ENCODE measurements around the gene DYDC2.
"Not testable (repeated sequence)": the region's sequence is repeated elsewhere in the genome, so short reads cannot be mapped to it uniquely, and the experiment has no call there.

Gene DYDC2, protein sequence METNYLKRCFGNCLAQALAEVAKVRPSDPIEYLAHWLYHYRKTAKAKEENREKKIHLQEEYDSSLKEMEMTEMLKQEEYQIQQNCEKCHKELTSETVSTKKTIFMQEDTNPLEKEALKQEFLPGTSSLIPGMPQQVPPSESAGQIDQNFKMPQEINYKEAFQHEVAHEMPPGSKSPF

DNA sequence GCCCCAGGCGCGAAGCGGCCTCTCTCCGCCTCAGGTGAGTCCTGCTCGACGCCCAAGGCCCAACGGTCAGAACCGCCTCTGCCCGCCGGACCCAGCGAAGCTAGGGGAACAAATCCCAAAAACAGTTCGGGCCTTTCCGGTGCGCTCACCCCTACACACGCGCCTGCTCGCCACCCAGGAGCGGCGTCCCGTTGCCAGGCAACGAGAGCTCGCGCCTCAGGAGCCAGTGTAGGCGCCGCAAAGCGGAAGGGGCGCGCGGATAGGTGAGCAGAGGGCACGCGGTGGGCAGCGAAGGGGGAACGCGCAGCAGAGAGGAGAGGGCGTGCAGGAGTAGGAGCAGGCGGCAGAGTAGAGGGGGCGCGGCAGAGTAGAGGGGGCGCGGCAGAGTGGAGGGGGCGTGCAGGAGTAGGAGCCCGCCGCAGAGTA is at the start of gene DYDC2, which contains the start of gene DYDC1:
Gene DYDC2 (plus strand): TSS at position 219 of the 426 bp plus-strand sequence. CDS start 5,663 bp downstream, outside the sequence.
Gene DYDC1 (minus strand): TSS at position 193 of the 426 bp plus-strand sequence. CDS start 4,154 bp downstream, outside the sequence.
- DNase-seq: peak; percentile 89

DNA sequence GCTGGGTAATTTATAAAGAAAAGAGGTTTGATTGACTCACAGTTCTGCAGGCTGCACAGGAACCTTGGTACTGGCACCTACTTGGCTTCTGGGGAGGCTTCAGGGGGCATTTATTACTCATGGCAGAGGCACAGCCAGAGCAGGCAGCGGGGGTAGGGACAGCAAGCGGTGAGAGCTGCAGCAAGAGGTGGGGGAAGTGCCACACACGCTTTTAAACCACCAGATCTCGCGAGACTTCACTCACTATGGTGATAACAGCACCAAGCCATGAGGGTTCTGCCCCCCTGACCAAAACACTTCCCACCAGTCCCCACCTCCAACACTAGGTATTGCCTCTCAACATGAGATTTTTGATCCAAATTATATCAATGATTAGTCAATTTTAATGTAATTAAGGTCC is 43.1 kb upstream of the DYDC2 start:
- no peak for DNase-seq

DNA sequence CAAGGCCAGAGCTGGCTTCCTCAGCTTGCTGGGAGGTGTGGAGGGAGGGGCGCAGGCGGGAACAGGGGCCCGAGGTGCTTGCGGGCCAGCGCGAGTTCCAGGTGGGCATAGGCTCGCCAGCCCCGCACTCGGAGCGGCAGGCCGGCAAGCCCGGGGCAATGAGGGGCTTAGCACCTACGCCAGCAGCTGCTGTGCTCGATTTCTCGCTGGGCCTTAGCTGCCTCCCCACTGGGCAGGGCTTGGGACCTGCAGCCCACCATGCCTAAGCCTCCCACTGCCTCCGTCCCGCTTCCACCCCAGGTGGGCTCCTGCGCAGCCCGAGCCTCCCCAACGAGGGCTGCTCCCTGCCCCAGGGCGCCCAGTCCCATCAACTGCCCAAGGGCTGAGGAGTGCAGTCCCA is 41.2 kb upstream of the DYDC2 start:
- no peak for DNase-seq

DNA sequence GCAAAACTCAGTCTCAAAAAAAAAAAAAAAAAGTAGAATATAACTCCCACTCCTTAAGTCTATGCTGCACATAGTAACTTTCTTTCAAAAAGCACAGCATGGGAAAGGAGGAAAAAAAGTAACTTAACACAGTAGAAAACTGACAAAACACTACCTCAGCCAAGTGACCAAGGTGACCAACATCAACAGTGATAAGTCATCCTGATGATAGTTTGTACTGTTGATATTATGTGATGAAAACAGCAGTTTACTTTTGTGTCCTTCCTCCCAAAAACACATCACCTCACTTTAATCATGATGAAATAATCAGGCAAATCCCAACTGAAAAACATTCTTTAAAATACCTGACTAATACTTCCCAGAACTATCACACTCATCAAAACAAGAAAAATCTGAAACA is 37.8 kb upstream of the DYDC2 start:
- DNase-seq: no peak

DNA sequence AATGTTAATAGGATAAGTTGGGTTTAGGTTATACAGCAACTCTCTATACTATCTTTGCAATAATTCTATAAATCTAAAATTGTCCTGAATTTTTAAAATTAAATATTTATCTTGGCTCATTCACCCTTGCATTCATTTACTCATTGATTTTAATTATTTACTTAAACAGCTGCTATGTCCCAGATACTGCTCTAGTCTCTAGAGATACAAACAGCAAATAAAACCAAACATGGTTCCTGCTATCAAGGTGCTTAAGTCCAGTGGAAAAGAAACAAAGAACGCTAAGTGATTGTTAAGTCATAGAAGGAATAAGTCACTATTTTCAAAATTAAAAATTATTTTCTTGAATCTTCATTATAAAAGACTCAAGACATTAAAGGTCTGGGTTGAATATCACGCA is 37.3 kb upstream of the DYDC2 start:
- peak; percentile 6 for DNase-seq

DNA sequence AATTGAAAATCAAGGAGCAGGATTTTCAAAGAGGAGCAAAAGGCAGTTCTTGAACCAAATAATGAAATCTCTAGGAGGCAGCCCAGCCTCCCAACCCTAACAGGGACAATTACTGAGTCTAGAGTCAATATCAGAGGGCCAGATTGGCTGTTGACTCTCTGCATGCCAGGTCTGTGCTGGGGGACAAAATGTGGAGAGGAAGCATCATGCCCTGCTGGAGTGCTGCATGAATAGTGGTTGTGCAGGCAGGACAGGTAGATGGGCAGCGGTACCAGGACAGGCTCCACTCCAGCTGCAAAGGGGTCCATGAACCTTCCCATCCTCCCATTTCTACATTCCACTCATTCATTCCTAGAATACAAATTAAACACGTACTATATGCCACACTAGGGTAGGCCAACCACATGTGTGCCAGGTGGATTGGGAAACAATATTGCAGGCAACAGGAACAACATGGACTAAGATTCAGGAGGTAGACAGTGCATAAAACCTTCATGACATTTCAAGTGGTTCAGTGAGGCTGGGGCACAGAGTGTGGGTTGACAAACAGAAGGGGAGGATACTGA is 36.8 kb upstream of the DYDC2 start:
- no peak for DNase-seq

DNA sequence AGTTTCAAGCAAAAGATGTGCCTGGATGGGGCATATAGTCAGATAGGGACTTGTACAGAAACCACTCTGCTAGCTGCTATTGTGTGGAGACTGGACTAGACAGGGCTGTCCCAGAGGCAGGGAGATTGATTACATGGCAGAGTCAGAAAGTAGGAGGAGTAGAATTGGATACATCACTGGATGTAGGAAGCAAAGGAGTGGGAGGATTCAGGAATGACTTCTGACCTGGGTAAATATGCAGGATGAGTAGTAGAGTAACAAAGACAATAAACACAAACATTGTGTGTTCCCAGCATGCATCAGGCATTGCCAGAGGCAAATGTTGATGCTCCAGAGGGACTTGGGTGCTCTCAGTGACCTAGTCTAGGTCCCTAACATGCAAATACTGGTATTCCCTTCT is 36.2 kb upstream of the DYDC2 start:
- peak; percentile 12 for DNase-seq

DNA sequence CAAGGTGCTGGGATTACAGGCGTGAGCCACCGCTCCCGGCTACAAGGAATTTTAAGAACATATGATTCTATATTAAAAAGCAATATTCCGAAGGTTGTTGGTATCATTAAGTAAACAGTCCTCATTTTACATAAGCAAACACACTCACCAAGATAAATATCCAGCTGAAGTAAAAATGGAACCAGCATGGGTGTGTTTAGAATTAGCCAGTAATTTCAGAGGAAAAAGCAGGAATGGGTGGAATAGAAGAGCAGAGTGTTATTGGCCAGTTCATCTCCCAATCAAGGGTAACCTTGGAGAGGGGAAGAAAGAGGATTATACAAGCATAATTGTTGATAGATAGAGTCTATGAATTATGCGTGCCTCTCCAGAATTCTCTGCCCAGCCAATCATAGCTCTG is 35.4 kb upstream of the DYDC2 start:
- no peak for DNase-seq

DNA sequence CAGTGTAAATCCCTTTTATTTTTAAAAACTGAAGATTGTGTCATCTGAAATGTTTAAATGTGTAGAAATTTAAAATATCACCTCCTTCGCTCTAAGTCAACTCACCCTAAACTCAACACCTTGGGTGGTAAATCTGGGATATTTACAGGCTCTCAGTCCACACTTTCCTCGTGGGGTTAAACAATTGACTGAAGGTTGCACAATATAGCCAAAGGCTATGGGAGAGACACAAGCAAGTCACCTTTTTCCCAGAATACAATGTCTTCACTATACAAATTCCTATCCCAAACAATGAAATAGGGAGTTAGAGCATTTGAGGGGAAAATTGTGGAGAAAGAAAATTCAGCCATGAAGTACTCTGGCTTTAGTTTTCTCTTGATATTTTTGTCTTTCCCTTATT is 34.4 kb upstream of the DYDC2 start:
- DNase-seq: no peak

DNA sequence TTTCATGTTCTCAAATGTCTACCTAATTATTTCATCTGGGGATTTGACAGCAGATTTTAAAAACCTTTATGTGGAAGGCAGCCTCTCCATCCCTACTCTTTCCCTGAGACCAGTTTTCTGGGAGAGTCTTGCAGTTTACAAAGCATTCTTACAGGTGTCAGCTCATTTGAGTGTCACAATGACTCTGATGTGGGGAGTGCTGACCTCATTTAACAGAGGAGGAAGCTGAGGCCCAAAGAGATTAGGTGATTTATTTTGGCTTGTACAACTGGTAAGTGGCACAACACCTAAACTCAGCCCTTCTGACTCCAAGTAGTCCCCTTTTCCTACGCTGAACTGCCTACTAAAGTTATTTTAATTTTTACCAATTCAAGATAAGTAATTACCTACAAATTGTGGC is 33.9 kb upstream of the DYDC2 start:
- DNase-seq: no peak

DNA sequence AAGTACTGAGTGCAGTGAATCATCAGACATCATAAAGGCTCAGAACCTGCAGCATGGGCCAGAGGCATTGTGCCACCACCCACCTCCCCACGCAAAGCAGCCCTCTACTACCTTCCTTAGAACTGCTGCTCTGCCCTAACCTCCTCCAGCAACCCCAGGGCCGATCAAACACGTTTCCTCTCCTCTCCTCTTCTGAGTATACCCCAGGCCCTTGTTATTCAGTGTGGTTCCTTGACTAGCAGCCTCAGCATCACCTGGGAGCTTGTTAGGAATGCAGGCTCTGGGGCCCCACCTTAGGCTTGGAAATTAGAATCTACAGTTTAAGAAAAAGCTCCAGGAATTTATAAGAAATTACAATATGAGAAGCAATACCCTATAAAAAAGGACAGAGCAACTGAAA is 33.3 kb upstream of the DYDC2 start:
- DNase-seq: no peak

DNA sequence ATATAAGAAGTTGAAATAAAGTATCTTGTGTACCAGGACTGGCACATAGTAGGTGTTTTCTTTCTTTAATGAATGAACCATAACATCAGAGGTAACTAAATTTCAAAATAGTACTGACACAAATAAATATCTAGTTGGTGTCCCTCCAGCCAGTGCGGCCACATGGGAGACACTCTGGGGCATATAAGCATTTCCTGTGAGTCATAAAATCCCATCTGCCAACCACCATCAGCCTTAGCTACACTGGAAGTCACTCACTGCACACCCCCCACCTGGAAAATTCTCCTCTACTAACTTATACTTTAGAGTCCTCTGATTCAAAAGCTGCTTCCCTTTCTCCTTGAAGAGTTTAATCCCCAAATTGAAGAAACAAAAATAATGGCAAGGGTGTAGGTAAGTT is 32.5 kb upstream of the DYDC2 start:
- DNase-seq: no peak

DNA sequence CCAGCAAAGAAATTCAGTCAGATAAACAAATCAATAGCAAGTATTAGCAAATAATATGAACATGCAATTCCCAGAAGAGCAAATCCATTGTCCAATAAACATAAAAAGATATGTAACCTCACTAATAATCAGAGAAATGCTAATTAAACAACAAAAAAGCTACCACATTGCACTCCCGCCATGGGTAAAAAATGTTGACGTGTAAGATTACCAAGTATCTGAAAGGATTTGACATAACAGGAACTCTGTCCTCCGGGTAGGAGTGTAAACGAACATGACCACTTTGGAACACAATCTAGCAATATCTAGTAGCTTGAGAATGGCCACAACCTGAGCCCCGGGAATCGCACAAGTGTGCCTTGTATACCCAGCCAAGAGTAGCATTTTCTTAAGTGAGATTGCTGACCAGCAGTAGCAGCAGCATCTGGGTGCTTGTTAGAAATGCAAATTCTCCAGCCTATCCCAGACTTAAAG is 31.7 kb upstream of the DYDC2 start:
- DNase-seq: no peak

DNA sequence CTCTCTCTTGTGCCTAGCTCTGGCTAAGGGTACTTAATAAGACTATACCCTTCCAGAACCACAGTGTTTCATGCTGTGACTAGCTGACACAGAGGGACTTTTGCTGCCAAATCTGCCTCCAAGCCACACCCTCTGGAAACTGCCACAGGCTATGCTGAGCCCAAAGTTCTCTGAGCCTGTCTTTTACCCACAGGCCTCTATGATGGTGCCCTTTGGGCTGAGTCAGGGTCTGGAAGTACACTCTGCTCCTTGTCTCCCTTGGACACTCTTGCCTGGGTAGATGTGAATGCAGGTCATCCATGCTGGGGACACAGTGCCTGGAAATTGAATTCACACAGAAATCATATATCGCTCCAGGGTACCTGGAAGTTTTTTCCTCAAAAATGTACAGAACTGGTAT is 22.6 kb upstream of the DYDC2 start:
- no peak for DNase-seq

DNA sequence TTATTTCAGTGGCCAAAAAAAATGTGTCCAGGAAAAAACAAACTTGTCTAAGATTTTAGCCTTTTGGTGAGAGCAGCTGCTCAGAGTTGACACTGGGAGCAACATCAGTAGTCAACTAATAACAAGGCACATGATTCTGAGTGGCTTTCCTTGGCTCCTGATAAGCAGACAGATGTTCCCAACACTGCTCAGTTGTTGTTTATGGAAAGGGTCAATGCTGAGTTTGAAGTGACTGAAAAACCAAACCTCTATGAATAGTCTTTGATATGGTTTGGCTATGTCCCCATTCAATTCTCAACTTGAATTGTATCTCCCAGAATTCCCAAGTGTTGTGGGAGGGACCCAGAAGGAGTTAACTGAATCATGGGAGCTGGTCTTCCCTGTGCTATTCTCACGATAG is 12.3 kb upstream of the DYDC2 start:
- DNase-seq: no peak

DNA sequence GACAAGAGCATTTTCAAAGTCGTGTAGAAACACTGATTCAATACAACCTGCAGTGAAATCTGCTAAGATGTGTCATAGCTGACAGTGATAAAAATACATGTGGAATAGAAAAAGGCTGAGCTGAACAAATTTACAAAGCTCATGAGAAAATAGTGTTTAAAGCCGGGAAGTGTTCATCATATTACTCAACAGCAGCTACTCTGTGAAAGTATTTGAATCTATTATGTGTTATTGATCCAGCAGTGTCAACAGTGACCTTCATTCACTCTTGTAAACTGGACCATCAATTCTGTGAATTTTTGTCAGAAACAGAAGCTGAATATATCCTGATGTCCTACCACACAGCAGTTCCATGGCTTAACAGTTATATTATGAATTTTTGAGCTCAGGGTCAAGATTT is 11.7 kb upstream of the DYDC2 start:
- no peak for DNase-seq

DNA sequence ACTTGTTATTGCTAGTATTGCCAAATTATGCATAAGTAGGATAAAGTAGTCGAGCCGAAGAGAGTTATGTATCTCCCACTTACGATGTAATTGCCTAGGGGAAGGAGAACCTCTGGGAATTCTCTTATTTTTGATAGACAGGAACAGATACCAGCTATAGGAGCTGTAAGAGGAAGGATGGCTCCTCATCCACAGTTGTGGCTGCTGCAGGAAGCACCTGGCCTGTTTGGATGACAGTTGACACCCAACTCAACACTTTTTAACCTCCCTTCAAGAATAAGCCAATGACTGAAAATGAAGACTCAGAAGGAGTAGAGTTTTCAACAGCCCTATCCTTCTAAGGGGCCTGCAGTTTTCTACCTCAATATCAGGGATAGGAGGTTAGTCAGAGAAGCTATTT is 6.3 kb upstream of the DYDC2 start:
- no peak for DNase-seq

DNA sequence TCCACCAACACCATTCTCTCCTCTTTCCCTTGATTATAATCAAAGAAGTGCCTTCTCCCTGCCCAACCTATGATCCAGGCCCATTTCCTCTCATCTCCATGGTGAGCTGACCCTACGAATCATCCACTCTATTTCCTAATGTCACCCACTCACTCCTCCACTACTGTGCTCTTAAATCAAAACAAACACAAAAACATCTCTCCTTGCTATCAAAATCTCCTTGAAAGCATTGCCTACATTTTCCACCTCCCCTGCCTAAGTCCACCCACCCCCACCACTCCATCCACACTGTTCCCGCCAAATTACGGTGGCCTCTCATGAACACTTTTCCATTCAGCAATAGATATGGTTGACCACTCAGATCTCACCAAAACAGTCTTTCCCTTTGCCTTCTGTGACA is 5.4 kb upstream of the DYDC2 start:
- no peak for DNase-seq

DNA sequence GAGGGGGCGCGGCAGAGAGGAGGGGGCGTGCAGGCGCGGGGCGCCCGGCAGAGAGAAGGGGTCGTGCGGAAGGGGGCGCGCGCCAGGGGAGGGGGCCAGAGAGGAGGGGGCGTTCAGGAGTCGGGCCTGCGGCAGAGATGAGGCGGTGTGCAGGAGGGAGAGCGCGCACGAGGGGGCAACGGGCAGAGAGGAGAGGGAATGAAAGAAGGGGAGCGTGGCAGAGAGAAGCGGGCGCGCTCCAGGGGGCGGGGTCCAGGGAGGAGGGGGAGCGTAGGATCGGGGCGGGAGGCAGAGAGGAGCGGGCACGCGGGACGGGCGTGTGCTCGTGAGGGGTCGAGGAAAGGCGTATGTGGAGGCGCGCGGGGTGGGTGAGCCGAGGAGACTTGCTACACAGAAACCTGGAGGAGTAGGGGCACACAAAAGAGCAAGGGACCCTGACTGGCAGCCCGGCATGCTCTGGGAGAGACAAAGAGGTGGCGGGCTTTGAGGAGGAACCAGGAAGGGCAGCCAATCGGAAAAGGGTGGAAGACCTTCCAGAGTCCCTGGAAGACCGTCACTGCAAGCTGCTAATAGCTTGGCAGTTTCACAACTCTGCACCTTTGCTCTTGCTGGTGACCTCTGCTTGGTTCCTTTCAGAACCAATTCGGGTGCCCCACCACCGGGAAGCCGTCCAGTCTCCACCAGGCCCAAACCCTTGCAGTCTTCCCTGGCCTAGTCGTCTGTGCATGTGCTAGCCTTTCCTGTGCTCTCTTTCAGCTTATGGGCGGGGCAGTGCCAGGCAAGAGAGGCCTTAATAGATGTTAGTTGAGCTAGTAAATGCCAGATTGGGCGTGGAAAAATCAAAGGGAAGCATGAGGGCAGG is 639 bp downstream of the DYDC2 start:
- peak; percentile 88 for DNase-seq

DNA sequence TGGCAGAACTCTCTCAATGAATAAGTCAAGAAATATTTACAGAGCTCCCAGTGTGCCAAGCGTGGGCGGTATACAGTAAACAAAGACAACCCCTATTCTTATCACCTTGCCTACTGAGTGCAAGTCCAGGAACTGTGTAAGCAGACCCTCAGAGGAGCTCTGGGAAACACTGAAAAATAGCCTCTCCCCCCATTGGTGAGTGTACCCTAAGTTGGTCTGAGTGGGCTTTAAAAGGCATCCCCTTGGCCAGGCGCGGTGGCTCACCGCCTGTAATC is 1.2 kb downstream of the DYDC2 start:
- DNase-seq: no peak

DNA sequence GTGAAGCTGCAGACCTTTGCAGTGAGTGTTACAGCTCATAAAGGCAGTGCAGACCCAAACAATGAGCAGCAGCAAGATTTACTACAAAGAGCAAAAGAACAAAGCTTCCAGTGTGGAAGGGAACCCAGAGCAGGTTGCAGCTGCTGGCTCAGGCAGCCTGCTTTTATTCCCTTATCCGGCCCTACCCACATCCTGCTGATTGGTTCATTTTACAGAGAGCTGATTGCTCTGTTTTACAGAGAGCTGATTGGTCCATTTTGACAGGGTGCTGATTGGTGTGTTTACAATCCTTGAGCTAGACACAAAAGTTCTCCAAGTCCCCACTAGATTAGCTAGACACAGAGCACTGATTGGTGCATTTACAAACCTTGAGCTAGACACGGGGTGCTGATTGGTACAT is 2.3 kb downstream of the DYDC2 start:
- not testable (repeated sequence) for DNase-seq

DNA sequence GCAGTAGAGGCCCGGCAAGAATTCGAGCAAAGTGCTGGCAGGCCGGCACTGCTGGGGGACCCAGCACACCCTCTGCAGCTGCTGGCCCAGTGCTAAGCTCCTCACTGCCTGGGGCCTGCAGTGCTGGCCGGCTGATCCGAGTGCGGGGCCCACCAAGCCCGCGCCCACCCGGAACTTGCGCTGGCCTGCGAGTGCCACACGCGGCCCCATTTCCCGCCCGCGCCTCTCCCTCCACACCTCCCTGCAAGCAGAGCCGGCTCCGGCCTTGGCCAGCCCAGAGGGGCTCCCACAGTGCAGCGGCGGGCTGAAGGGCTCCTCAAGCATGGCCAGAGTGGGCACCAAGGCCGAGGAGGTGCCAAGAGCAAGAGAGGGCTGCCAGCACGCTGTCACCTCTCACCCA is 3.1 kb downstream of the DYDC2 start:
- no peak for DNase-seq

DNA sequence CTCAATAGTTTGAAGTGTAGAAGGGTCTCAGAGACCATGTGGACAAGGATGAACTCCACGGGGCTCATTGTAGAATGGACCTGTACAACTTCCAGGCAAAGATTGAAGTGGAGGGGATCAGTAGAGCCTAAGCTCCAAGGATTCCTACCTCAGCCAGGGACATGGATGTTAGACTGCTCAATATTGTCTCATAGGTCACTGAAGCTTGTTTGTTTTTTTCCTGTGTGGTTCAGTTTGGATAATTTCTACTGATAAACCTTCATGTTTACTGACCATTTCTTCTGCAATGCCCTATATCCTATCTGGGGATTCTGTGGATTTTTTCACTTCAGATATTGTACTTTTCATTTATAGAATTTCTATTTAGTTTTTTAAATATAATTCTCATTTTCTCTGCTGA is 8.9 kb downstream of the DYDC2 start:
- no peak for DNase-seq

DNA sequence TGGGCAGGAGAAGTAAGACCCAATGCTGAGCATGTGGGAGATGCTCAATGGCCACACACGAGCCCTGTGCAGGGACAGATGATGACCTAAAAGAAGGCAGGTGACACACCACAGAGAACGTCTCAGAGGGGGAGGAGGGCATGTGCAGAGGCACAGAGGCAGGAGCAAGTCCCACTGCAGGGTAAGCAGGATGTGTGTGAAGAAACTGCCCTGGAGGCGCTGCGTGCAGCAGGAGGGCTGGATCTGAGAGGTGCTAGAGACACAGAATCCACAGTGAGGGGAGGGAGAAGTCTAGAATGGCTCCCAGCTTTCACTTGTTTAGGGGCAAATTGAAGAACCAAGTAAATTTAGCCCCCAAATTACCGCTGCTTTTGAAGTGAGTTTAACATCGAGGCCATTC is 14.9 kb downstream of the DYDC2 start:
- no peak for DNase-seq

All from eye (tissue), 1 donor.